Lung (tissue), 16 donors: ENCODE results near the gene SH2D4B. TPM values are rescaled to one million over a fixed set of nuclear protein-coding genes. Genes with fewer than 3 reads are reported as not detected.

ENCODE experiments used
- ATAC-seq: fragments of 200-7000 bp; cut with Tn5 transposase; one replicate; pipeline ENCODE4 v1.9.1; 2020; ENCODE audit warnings: moderate number of reproducible peaks; ENCODE audit not compliant: insufficient read depth, low FRiP score
- DNase-seq, 3 donors: peaks; one replicate each; pipeline ENCODE4 v3.0.0-alpha.2; 2013 to 2017
- H3K27ac ChIP-seq, 2 donors: one replicate each; pipeline ENCODE4 v1.5.1; 2013; ENCODE audit warnings: mild to moderate bottlenecking in 2 of 2, moderate library complexity in 2 of 2, control low read depth in 1 of 2, inconsistent platforms in 1 of 2, low read depth in 1 of 2, low read length in 1 of 2
- H3K27me3 ChIP-seq, 3 donors: one replicate each; pipeline ENCODE4 v1.5.1; 2013; ENCODE audit warnings: low read length in 2 of 3; ENCODE audit not compliant: control insufficient read depth in 3 of 3, insufficient read depth in 3 of 3
- H3K36me3 ChIP-seq, 4 donors: one replicate each; pipeline ENCODE4 v1.5.1; 2013; ENCODE audit warnings: low read length in 4 of 4, mild to moderate bottlenecking in 1 of 4, moderate library complexity in 1 of 4; ENCODE audit not compliant: control insufficient read depth in 4 of 4, insufficient read depth in 4 of 4
- H3K4me1 ChIP-seq, 5 donors: one replicate each; pipeline ENCODE4 v1.5.1; 2013; ENCODE audit warnings: low read length in 5 of 5, mild to moderate bottlenecking in 2 of 5, moderate library complexity in 1 of 5; ENCODE audit not compliant: control insufficient read depth in 5 of 5, insufficient read depth in 5 of 5
- H3K4me3 ChIP-seq: one replicate; pipeline ENCODE4 v1.5.1; 2013; ENCODE audit warnings: mild to moderate bottlenecking, control low read depth, moderate library complexity
- H3K9ac ChIP-seq, 2 donors: one replicate each; pipeline ENCODE4 v1.5.1; 2013; ENCODE audit warnings: low read length in 2 of 2, control low read depth in 1 of 2; ENCODE audit not compliant: insufficient read depth in 1 of 2
- H3K9me3 ChIP-seq, 4 donors: one replicate each; pipeline ENCODE4 v1.5.1; 2013; ENCODE audit warnings: low read length in 3 of 4, mild to moderate bottlenecking in 1 of 4, moderate library complexity in 1 of 4; ENCODE audit not compliant: control insufficient read depth in 4 of 4, insufficient read depth in 3 of 4
- CTCF ChIP-seq: IDR thresholded peaks from 2 replicates; pipeline ENCODE4 v1.5.1; 2012; ENCODE audit warnings: mild to moderate bottlenecking; ENCODE audit errors: control extremely low read depth, extremely low read depth
- WGBS, 2 donors: extraction: QIAGEN DNeasy Blood & Tissue Kit; methylation state at CpG; one replicate each; pipeline ENCODE4 v1.1.7; 2013; 5-methylcytosine and 5-hydroxymethylcytosine counted together
- long read RNA-seq, 5 donors: transcript quantifications; one replicate each; lab custom pipeline, GENCODE V29; 2026
- polyA plus RNA-seq, 2 donors: library from polyadenylated mRNA; stranded (reverse); fragments of 200-250 nt; gene quantifications; one replicate each; pipeline ENCODE4 v1.2.1, GENCODE V29; 2013
- total RNA-seq, 2 donors: library from RNA; depleted of rRNA in 1 of 2; stranded (reverse); fragments of >200 nt in 1 of 2; gene quantifications; one replicate each; pipeline ENCODE4 v1.2.1, GENCODE V29; 2014 to 2021
- donor health status: control.
- donor health status: control.
- donor health status: Bipolar disorder and iron deficiency.
- donor health status: healthy.
- donor health status: DM: yes; HTN: yes; CAD: no.

SH2D4B gene
- total RNA-seq = under 1 TPM; 0.12 to 0.28 TPM
- under 1 TPM; 0.20 to 0.23 TPM for polyA plus RNA-seq
- long read RNA-seq, donor 1 = 0 reads
- long read RNA-seq, donor 2 = 0 reads
- long read RNA-seq, donor 3 = 0 reads
- long read RNA-seq, donor 4 = 0 reads
- long read RNA-seq, donor 5 = 0 reads

- TF ChIP-seq CTCF = no peak
- Histone ChIP-seq H3K9ac (no peak within 1 kb of the TSS), H3K9me3 (no peaks in the 10 kb centered on the region), H3K4me3 (no peak within 1 kb of the TSS), H3K4me1 (peaks cover 0 to 22% (median 0%) of the 10 kb centered on the region in 5 donors), H3K36me3 (no peaks in the 10 kb centered on the region), H3K27ac (no peak within 1 kb of the TSS), H3K27me3 (no peaks in the 10 kb centered on the region)
- DNase-seq = no peak
- no peak for ATAC-seq
- WGBS, 2 donors = 95 to 98% methylated on average over 19 of the region's 19 CpGs
Observed at GRCh38 chr10:80537736-80538480, at the start of gene SH2D4B. Gene SH2D4B (plus strand): TSS chr10:80537902. CDS start chr10:80538332, 430 bp downstream.

DNA sequence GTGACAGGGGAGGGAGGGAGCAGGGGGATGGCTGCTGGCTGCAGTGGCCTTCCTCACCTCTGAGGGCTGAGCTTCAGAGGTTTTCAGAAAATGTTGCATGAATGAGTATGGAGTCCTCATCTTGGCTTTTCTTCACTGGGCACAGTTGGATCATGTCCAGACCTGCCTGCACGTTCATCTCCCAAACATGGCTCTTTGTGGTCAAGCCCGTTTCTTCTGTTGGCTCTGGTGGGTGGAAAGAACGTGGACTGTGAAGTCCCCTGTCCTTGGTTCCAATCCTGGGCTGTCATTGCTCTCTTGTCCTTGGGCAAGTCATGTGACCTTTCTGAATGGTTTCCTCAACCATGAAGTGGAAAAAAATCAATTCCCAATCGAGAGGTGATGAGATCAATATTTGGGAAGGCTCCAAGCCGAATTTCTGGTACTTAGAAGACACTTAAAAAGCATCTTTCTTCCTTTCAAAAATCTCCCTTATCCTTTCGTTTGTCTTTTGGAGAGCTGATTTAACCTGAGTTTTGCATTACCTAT, 49.1 kb upstream of the SH2D4B start:
- H3K4me3 ChIP-seq = no peak overlapping the region
- no peaks in the 10 kb centered on the region for H3K27me3 ChIP-seq
- no peak overlapping the region for H3K9ac ChIP-seq
- H3K36me3 ChIP-seq = peaks cover 0 to 20% (median 11%) of the 10 kb centered on the region in 4 donors
- ATAC-seq (no peak), DNase-seq (no peak)
- H3K9me3 ChIP-seq = no peaks in the 10 kb centered on the region
- 56 to 65% methylated on average over 6 of the region's 6 CpGs for WGBS, 2 donors
- H3K27ac ChIP-seq = peak overlapping the region in 1 of 2 donors; percentile 61
- no peak for TF ChIP-seq CTCF
- H3K4me1 ChIP-seq = peaks cover 0 to 48% (median under 1%) of the 10 kb centered on the region in 5 donors

GRCh38 chr10:80489371-80490112, 48.2 kb upstream of the SH2D4B start:
- peaks cover 0 to 23% (median 11%) of the 10 kb centered on the region in 4 donors for H3K36me3 ChIP-seq
- no peak overlapping the region for H3K9ac ChIP-seq
- H3K9me3 ChIP-seq = no peaks in the 10 kb centered on the region
- no peak for TF ChIP-seq CTCF
- no peak overlapping the region for H3K4me3 ChIP-seq
- H3K27me3 ChIP-seq = no peaks in the 10 kb centered on the region
- DNase-seq (no peak), ATAC-seq (no peak)
- peak overlapping the region in 1 of 2 donors; percentile 2 for H3K27ac ChIP-seq
- peaks cover 0 to 54% (median 7%) of the 10 kb centered on the region in 5 donors for H3K4me1 ChIP-seq
- WGBS, 2 donors = 93 to 97% methylated on average over 2 of the region's 2 CpGs
